Vagina (tissue), 2 donors: ENCODE results near the gene ALLC.

Source experiments
- POLR2AphosphoS5 ChIP-seq, 2 donors: sonication (generic); formaldehyde crosslinking; IDR thresholded peaks; one replicate each; pipeline ENCODE4 v1.9.0; 2017; ENCODE audit warnings: antibody characterized with exemption in 2 of 2, mild to moderate bottlenecking in 2 of 2, low read depth in 1 of 2; ENCODE audit not compliant: insufficient read depth in 1 of 2
- TF ChIP-seq, protein P1 (sequence below), 3 experiments: fragments of 450-650 bp in 2 of 3; fragments of 200-600 bp in 1 of 3; sonication (generic) in 1 of 3; IDR thresholded peaks; one replicate each; pipeline ENCODE4 v1.5.1; 2017 to 2019; ENCODE audit warnings: antibody characterized with exemption in 3 of 3, mild to moderate bottlenecking in 2 of 3, moderate library complexity in 2 of 3

DNA sequence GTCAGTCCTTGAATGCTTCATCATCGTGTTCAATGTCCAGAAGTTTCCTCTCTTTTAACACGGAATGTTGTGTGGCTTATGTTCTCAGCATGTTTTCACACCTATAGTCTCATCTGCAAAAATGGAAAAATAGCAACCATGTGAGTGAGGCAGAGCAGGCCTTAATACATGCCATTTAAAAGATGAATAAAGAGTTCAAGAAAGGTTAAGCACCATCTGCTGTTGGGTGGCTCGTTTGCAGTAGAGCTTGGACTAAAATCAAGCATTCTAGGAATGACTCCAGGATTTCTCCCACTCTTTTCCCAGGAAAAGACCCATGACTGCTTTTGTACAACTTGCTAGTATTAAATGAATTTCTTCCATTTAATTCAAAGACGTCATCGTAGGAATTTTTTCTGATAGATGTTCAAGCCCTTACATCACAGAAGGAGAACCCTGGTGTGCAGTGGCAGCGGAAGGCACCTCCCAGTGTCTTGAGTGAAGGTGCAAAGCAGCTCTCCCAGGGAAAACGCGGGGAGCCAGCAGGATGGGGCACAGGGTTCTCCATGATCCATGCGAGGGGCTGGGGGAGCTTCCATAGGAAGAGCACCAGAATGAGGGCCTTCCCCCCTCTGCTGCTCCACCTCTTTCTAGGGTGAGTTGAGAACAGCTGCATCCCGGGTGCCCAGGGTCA lies 55.0 kb downstream of the ALLC start:
- TF ChIP-seq, protein P1, sequence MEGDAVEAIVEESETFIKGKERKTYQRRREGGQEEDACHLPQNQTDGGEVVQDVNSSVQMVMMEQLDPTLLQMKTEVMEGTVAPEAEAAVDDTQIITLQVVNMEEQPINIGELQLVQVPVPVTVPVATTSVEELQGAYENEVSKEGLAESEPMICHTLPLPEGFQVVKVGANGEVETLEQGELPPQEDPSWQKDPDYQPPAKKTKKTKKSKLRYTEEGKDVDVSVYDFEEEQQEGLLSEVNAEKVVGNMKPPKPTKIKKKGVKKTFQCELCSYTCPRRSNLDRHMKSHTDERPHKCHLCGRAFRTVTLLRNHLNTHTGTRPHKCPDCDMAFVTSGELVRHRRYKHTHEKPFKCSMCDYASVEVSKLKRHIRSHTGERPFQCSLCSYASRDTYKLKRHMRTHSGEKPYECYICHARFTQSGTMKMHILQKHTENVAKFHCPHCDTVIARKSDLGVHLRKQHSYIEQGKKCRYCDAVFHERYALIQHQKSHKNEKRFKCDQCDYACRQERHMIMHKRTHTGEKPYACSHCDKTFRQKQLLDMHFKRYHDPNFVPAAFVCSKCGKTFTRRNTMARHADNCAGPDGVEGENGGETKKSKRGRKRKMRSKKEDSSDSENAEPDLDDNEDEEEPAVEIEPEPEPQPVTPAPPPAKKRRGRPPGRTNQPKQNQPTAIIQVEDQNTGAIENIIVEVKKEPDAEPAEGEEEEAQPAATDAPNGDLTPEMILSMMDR (IDR thresholded peaks at IDR 0.05): no peak
- TF ChIP-seq POLR2AphosphoS5 (IDR thresholded peaks at IDR 0.05; ENCODE audit: insufficient read depth in 1 of 2, low read depth in 1 of 2): no peak
